RPMI8226 (cell line): ENCODE measurements around the gene VPREB3.
A peak's percentile ranks its signal among the peaks of the same experiment; 100 is the strongest.

ENCODE experiments used
- DNase-seq: peaks from one replicate; pipeline ENCODE4 v3.0.0-alpha.2; 2015

The VPREB3 gene

DNA sequence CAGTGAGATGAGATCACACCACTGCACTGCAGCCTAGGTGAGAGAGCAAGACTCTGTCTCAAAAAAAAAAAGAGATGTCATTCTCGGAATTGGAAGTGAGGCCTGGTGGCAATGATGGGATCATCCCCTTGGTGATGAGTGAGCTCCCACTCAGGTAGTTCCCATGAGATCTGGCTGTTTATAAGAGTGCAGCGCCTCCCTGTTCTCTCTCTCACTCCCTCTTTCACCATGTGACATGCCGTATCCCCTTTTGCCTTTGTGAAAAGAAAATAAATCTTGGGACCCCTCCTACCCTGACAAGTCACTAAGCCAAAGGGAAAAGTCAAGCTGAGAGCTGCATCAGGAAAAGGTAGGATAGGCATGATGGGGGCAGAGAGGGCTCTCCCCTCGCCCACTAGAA lies 32.1 kb downstream of the VPREB3 start:
- no peak for DNase-seq

DNA sequence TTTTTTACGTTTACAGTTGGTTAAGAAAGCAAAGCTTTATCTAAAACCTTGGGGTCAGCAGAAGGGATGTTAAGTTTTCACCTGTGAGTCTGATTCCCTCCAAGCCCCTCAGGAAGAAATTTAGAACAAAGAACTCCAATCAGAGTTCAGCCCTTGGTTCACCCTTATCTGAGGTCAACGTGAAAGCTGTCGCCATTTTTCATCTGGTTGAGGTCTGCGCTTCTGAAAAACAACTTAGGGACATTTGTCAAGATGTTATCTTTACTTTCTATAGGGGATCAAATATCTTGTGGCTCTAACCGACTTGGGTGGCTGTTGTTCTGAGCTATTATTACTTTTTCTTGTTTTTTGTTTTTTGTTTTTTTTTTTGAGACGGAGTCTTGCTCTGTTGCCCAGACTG lies 33.4 kb downstream of the VPREB3 start:
- no peak for DNase-seq

DNA sequence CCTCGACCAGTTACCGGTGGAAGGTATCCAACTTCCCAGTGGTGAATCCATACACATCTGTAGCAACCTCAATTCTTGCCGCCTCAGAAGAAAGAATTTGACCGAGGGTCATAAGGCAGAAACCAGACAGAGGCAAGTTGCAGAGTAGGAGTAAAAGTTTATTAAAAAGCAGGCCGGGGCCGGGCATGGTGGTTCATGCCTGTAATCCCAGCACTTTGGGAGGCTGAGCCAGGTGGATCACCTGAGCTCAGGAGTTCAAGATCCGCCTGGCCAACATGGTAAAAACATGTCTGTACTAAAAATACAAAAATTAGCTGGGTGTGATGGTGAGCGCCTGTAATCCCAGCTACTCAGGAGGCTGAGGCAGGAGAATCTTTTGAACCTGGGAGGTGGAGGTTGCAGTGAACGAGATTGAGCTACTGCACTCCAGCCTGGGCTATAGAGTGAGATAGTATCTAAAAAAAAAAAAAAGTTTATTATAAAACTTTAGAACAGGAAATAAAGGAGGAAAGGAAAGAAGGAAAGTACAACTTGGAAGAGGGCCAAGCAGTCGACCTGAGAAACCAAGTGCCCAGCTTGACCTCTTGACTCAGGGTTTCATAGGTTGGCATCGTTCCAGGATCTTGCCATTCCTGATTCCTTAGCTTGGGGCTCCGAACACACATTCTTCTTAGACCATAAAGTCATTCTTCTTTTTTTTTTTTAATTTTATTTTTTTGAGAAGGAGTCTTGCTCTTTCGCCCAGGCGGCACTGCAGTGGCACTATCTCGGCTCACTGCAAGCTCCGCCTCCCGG lies 35.7 kb downstream of the VPREB3 start:
- peak; percentile 45 for DNase-seq

DNA sequence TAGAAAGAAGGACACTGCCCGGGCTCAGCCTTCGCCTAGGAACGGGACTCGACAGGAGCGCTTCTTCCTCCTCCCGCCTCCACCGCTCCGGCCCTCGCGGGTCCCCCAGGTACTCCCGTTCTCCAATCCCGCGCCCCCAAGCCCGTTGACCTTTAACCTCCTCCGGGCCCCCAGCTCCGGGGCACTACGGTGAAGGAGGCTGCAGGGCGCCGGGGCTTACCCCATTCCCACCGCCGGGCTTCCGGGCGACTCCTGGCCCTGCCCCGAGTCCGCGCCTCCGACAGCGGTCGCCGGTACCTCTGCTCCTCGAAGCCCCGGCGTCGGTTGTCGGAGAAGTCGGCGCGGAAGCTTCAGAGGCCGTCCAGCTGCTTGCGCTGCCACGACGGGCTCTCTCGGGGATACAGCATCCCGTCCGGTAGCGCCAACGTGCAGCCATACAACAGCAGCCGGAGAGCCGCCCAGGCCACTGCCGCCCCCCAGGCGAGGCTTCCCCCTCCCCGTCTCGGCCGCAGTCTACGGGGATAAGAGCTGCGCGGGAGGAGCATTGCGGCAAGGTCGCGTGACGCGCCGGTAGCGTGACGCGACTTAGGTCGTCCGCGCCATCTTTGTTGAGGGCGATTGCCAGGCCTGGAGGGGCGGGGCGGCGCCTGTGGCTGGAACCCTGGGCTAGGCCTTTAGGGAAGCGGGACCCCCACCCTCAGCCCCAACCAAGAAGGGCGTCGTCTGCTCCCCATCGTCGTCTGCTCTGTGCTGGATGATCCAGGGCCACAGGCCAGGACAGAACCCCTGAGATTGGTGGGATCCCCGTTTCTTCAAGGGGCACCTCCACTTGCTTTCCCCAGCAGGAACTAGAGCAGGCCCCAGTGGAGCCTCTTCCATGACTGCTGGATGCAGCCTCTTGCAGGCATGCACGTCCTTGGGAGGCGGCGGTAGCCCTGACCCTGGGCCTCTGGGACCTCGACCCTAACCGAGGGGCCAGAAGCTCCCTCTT lies 37.1 kb downstream of the VPREB3 start:
- DNase-seq: peak; percentile 89

DNA sequence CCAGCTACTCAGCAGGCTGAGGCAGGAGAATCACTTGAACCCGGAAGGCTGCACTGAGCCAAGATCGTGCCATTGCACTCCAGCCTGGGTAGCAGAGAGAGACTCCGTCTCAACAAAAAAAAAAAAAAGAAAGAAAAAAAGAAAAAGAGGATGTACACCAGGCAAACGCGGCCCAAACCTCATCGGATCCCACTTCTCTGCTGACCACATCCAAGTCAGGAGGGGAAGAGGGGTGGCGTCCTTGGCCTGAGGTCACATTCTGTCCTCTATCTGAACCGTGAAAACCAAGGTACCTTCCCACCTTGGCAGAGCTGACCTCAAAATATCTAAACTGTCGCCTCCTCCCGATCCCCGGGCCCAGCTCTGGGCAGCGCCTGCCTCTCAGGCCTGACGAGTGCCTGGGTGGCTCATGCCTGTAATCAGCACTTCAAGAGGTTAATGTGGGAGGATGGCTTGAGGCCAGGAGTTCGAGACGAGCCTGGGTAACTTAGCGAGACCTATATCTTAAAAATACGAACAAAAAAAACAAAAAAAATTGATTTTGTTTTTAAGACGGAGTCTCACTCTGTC lies 38.3 kb downstream of the VPREB3 start:
- no peak for DNase-seq

DNA sequence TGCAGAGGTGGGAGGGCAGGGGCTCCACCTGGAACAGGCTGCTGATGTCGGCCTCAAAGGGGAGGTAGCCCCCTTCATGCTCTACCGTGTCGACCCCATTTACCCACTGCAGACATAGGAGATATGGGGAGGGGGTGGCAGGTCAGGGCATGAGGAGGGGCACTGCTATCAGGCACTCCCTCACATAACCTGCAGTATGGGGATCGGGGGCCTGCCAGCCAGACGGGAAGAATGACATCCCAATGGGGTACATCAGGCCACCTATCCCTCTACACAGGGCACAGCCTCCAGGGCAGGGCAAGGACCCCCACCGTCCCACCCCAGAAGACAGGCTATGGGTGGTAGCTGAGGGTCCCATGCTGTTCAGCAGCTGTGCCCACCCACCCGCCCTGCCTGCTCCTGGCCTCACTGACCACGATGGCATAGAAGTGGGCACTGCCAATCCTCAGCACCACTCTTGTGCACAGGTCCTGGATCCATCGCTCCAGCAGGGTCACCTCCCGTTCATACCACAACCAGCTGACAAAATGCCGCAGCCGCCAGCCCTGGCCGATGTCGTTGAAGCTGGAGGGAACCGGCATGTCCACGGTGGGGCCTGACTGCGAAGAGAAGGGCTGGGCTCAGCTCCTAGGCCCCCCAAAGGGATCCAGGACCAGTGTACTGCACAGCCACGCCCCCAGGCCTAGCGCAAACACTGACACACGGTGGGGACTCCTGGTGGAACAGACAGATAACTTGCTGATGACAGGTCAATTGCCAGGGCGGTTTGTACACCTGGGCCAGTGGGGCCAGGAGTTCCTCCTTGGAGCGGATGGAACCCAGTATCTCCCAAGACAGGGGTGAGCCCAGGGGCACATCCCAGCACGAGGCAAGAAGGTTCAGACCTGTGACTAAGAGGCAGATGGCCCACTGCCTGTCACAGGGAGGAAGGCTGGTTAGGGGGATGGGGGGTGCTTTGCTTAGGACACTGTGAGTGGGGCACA lies 39.3 kb downstream of the VPREB3 start:
- no peak for DNase-seq

DNA sequence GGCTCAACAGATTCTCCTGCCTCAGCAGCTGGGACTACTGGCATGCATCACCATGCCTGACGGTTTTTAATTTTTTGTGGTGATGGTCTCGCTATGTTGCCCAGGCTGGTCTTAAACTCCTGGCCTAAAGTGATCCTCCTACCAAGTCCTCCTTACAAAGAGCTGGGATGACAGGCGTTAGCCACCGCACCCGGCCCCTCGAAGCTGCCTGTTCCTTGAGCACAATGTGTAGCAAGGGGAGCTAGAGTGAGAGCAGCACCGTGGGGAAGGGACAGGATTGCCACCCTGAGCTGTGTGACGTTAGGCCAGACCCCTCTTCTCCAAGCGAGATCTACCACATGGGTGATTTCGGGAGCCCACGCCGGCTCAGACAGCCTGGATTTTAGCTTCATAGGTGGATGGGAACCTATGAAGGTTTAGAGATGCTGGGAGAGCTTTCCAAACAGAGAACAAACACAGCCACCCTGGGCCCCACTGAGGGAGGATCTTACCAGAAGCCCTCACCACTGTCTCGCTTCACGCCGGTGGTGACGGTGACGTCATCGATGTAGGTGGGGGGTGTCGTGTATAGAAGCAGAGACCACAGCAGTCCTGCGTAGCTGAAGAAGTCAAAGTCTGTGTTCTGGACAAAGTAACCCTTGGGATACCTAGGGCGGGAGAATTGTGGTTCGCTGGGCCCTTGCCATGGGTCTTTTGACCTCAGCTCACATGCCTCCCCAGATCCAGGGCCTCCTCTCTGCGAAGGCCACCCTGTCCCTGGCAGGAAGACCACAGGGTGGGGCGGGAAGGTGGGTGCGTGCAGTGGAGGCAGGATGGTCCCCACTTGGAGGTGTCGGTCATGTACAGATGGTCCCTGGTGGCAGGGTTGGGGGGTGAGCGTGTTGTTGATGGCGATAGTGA lies 40.3 kb downstream of the VPREB3 start:
- DNase-seq: no peak

DNA sequence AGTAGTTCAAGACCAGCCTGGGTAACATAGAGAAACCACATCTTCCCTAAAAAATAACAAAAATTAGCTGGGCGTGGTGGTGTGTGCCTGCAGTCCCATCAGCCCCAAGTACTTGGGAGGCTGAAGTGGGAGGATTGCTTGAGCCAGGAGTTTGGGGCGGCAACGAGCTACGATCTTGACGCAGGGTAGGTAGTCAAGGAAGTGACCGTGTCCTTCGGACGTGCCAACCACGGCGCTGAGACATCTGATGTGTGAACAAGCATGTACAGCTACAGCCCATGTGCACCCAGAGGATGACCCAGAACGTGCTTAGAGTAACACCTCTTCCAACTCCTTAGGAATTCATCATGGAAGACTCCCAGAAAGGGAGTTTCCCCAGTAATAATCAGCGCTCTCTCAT lies 42.0 kb downstream of the VPREB3 start:
- no peak for DNase-seq

DNA sequence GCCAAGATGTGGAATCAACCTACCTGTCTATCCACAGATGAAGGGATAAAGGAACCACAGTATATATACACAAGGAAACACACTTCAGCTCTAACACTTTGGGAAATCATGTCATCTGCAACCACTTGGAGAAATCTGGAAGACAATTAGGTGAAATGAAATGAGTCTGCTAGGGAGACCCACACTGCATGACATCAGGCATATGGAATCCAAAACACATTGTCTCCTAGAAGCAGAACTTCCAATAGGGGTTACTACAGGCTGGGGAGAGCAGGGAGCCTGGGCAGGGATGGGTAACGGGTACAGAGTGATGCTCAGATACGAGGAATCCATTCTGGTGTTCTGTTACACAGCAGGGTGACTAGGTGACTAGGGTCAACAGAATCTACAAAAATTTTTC lies 45.1 kb downstream of the VPREB3 start:
- no peak for DNase-seq

DNA sequence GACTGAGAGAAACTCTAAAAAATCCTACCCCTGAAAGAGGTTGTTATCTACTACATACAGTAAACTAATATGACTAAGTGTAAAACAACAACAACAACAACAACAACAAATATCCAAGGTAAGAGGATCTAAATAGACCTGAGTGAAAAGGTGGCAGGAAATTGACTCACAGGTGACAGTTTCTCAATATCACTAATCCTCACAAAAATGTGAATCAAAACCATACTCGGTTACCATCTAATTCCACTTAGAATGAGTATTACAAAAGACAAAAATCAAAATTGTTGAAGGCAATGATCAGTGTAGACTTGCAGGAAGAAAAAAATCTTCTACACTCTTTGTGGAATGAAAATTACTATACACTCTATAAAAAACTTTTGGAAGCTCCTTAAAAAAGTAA lies 46.0 kb downstream of the VPREB3 start:
- no peak for DNase-seq

DNA sequence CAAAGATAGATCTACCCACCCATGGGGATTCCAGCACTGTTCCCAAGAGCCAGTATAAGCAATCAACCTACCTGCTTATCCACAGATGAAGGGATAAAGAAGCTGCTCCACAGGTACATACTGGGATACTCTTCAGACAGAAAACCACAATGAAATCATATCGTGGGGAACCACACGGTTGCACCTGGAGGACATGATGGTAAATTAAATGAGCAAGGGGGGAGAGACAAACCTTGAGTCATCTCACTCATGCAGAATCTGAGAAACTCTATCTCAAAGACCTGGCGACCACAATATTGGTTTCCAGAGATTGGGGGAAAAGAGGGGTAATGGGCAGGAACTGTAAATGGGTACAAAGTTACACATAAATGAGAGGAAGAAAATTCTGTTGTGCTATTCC lies 48.9 kb downstream of the VPREB3 start:
- no peak for DNase-seq

DNA sequence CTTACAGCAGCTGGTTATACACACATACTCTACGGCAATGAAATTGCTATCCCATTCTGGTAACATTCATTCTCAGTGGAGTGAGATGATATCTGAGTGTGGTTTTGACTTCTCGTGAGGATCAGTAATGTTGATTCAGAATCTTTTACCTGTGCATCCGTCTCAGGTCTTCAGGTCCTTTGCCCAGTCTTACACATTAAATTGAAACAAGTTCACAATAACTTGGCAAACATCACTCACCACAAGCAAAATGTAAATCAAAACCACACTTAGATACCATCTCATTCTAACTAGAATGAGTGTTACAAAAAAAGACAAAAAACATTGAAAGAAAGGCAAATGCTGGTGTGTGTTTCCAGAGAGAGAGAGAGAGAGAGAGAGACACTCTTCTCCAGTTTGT lies 49.4 kb downstream of the VPREB3 start:
- DNase-seq: no peak

DNA sequence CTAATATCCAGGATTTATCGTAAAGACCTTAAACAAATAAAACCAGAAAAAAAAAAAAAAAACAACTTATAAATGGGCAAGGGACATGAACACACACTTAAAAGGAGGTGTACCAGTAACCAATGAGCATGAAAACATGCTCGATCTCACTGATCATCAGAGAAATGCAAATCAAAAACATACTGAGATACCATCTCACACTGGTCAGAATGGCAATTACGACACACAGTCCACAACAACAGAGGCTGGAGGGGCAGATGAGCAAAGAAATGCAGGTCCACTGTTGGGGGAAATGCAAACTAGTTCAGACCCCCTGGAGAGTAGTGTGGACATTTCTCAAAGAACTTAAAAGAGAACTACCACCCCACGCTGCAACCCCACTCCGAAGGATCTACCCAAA lies 50.2 kb downstream of the VPREB3 start:
- no peak for DNase-seq
